Right cardiac atrium (tissue), 5 donors: ENCODE data around the gene PAMR1. TPM values are rescaled to one million over a fixed set of nuclear protein-coding genes. Genes with fewer than 3 reads are reported as not detected.

ENCODE experiments used
- ATAC-seq, 2 donors: fragments of 200-7000 bp; cut with Tn5 transposase; one replicate each; pipeline versions ENCODE4 v1.8.0 to v1.9.1; 2020; ENCODE audit warnings: moderate library complexity in 2 of 2, mild to moderate bottlenecking in 1 of 2
- DNase-seq, 3 donors: peaks; one replicate each; pipeline ENCODE4 v3.0.0-alpha.2; 2020
- H3K27ac ChIP-seq: one replicate; pipeline ENCODE4 v1.5.1; 2013; ENCODE audit warnings: mild to moderate bottlenecking, low read length, control low read depth, moderate library complexity
- H3K27me3 ChIP-seq: one replicate; pipeline ENCODE4 v1.6.1; 2013; ENCODE audit not compliant: control insufficient read depth, insufficient read depth
- H3K4me1 ChIP-seq: one replicate; pipeline ENCODE4 v1.6.1; 2013; ENCODE audit warnings: low read length; ENCODE audit not compliant: control insufficient read depth, insufficient read depth
- H3K4me3 ChIP-seq: one replicate; pipeline ENCODE4 v1.5.1; 2013; ENCODE audit warnings: low read length, control low read depth
- H3K9me3 ChIP-seq: one replicate; pipeline ENCODE4 v1.6.1; 2013; ENCODE audit warnings: low read length; ENCODE audit not compliant: control insufficient read depth
- WGBS: extraction: QIAGEN DNeasy Blood & Tissue Kit; methylation state at CpG from one replicate; pipeline ENCODE4 v1.1.7; 2013; 5-methylcytosine and 5-hydroxymethylcytosine counted together
- intact Hi-C, 4 donors: fragments of 100-400 bp; cut with DNase I; formaldehyde crosslinking; loops; one replicate each; pipeline versions ENCODE4 v1.11.0 to v1.14.0; 2022 to 2023
- polyA plus RNA-seq: library from polyadenylated mRNA; stranded (reverse); fragments of 200-250 nt; gene quantifications from one replicate; pipeline ENCODE4 v1.2.3, GENCODE V29; 2013
- total RNA-seq, 4 donors: library from RNA; stranded (reverse); fragmentation: NEBNext Ultra II Directional; extraction: Animal tissue kit (Norgen Biotek cat#: 25700); gene quantifications; one replicate each; pipeline ENCODE4 v1.2.1, GENCODE V29; 2021
- donor health status: healthy with polysubstance abuse.
- donor health status: DM: no; HTN: yes; CAD: no.
- donor health status: DM: no; HTN: no; CAD: no.
- donor health status: DM: no; HTN: yes; CAD: no; lungs with severe emphysema.
- donor health status: DM: yes; HTN: yes; CAD: no.

PAMR1 gene
- total and polyA plus RNA-seq, 5 donors: 5.7 to 23.6 (median 8.6) TPM

GRCh38 chr11:35458846-35459245 is 66.6 kb downstream of the PAMR1 start:
- Histone ChIP-seq H3K27me3 (no peaks in the 10 kb centered on the region), H3K27ac (no peak overlapping the region), H3K9me3 (no peaks in the 10 kb centered on the region), H3K4me3 (no peak overlapping the region), H3K4me1 (no peaks in the 10 kb centered on the region)
- intact Hi-C loops: no loop called here
- WGBS: 74% methylated on average over 3 of the region's 3 CpGs
- no peak for ATAC-seq
- DNase-seq: no peak

DNA sequence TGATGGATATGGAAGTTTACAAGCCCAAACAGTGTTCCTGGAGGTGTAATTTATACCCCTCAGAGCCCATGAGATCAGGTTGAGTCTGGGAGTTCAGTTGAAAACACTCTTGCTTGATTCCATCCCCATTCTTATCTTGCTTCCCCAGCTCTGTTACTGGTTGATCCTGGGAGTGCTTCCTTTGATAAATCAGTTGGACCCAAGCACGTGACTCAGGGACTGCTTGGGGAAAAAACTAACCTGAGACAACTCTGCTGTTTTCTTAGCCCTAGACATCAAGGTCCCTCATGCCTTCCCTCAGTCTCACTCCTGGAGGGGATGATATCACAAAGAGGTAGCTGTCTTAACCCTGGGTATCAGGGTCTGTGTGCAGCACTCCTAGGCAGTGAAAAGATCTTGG is 71.1 kb downstream of the PAMR1 start:
- intact Hi-C loops: no loop called here
- Histone ChIP-seq H3K4me3 (no peak overlapping the region), H3K27me3 (no peaks in the 10 kb centered on the region), H3K9me3 (no peaks in the 10 kb centered on the region), H3K4me1 (no peaks in the 10 kb centered on the region), H3K27ac (no peak overlapping the region)
- 46% methylated on average over 1 of the region's 1 CpG for WGBS
- no peak for DNase-seq
- no peak for ATAC-seq

GRCh38 chr11:35436581-35437250 is 88.7 kb downstream of the PAMR1 start:
- ATAC-seq: no peak
- Histone ChIP-seq H3K4me1 (no peaks in the 10 kb centered on the region), H3K4me3 (no peak overlapping the region), H3K27ac (no peak overlapping the region), H3K9me3 (no peaks in the 10 kb centered on the region), H3K27me3 (no peaks in the 10 kb centered on the region)
- no peak for DNase-seq
- 94% methylated on average over 2 of the region's 2 CpGs for WGBS
- intact Hi-C loops: no loop called here

- no peaks in the 10 kb centered on the region for H3K27me3 ChIP-seq
- ATAC-seq: no peak
- no peak for DNase-seq
- intact Hi-C loops: no loop called here
- no peaks in the 10 kb centered on the region for H3K9me3 ChIP-seq
- no peak overlapping the region for H3K27ac ChIP-seq
- WGBS: 65% methylated on average over 3 of the region's 3 CpGs
- no peak overlapping the region for H3K4me3 ChIP-seq
- no peaks in the 10 kb centered on the region for H3K4me1 ChIP-seq
These were observed 91.8 kb downstream of the PAMR1 start for GRCh38 chr11:35433588-35433987.

GRCh38 chr11:35432464-35432863 is 93.0 kb downstream of the PAMR1 start:
- ATAC-seq: no peak
- Histone ChIP-seq H3K4me3 (no peak overlapping the region), H3K9me3 (no peaks in the 10 kb centered on the region), H3K27me3 (no peaks in the 10 kb centered on the region), H3K27ac (no peak overlapping the region), H3K4me1 (no peaks in the 10 kb centered on the region)
- WGBS: 89% methylated on average over 14 of the region's 14 CpGs
- intact Hi-C loops: no loop called here
- DNase-seq: no peak

GRCh38 chr11:35427071-35427470 is 98.3 kb downstream of the PAMR1 start:
- ATAC-seq: peak; percentile 91 to 93
- H3K9me3 ChIP-seq: no peaks in the 10 kb centered on the region
- H3K27ac ChIP-seq: no peak overlapping the region
- intact Hi-C loops: no loop called here
- peak; percentile 37 to 77 (median 68) for DNase-seq
- no peaks in the 10 kb centered on the region for H3K27me3 ChIP-seq
- H3K4me3 ChIP-seq: no peak overlapping the region
- WGBS: 30% methylated on average over 3 of the region's 3 CpGs
- H3K4me1 ChIP-seq: no peaks in the 10 kb centered on the region

GRCh38 chr11:35426351-35426750 is 99.1 kb downstream of the PAMR1 start:
- DNase-seq: no peak

DNA sequence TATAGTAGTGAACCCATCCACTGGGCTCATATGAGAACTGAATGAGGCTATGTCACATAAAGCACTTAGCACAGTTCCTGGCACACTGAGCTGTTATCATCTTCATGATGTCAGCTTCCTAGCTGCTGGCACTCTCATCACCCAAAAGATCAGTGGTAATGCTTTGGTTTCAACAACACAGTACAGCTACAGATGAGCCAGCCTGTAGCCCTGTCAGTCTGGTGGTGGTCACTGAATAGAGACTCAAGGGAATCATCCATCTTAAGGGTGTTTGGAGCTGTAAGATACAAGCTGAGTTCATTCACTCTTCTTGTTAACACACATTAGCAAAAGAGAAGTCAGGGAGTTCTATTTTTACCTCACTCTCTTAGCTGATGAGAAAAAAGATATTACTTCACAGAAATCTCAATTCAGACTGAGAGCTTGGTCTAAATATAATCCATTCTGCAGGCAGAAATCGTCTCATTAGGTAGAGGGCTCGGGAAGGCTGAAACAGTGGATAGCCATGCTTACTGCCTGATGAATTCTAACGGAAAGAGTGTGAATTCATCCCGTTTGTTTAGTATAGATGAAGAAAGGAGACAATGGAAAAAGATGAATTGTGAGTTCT is 99.7 kb downstream of the PAMR1 start:
- ATAC-seq (no peak), DNase-seq (no peak)
- intact Hi-C loops: no loop called here
- no peak overlapping the region for H3K27ac ChIP-seq
- H3K9me3 ChIP-seq: no peaks in the 10 kb centered on the region
- H3K4me3 ChIP-seq: no peak overlapping the region
- no peaks in the 10 kb centered on the region for H3K27me3 ChIP-seq
- no peaks in the 10 kb centered on the region for H3K4me1 ChIP-seq
- WGBS: 51% methylated on average over 4 of the region's 4 CpGs

More at GRCh38 chr11:35426351-35426750, 99.1 kb downstream of the PAMR1 start:
- 49% methylated on average over 1 of the region's 1 CpG for WGBS
- no peak for ATAC-seq
- no peak overlapping the region for H3K27ac ChIP-seq
- no peak overlapping the region for H3K4me3 ChIP-seq
- H3K4me1 ChIP-seq: no peaks in the 10 kb centered on the region
- H3K9me3 ChIP-seq: no peaks in the 10 kb centered on the region
- intact Hi-C loops: no loop called here
- no peaks in the 10 kb centered on the region for H3K27me3 ChIP-seq

- ATAC-seq (no peak), DNase-seq (no peak)
- no peak overlapping the region for H3K27ac ChIP-seq
- no peaks in the 10 kb centered on the region for H3K4me1 ChIP-seq
- intact Hi-C loops: no loop called here
- 60% methylated on average over 4 of the region's 4 CpGs for WGBS
- H3K4me3 ChIP-seq: no peak overlapping the region
- no peaks in the 10 kb centered on the region for H3K27me3 ChIP-seq
- H3K9me3 ChIP-seq: no peaks in the 10 kb centered on the region
These were observed 101.1 kb downstream of the PAMR1 start for GRCh38 chr11:35424157-35424940.

DNA sequence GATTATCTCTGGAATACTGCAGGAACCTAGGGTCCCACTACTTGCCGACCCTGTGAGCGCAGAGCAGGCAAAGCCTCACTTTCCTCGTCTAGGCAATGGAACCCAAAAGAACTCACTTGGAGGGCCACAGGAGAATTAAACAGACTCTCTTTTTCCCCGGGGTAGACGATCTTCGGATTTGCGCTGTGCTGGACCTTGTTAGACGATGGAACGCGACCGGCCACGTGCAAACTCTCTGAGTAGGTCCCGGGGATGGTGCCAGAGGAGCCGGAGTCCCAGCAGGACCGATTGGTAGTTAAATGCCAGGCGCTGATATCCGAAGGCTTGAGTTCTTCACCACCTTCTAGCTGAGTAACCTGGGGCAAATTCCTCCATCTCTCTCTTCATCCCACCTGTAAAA is 105.0 kb downstream of the PAMR1 start:
- H3K4me1 ChIP-seq: no peaks in the 10 kb centered on the region
- DNase-seq: peak in 2 of 3 donors; percentile 41 to 54
- H3K27ac ChIP-seq: no peak overlapping the region
- H3K27me3 ChIP-seq: no peaks in the 10 kb centered on the region
- 26% methylated on average over 17 of the region's 17 CpGs for WGBS
- no peak for ATAC-seq
- H3K9me3 ChIP-seq: no peaks in the 10 kb centered on the region
- peak overlapping the region; percentile 59 for H3K4me3 ChIP-seq
- intact Hi-C loops: no loop called here

- peak overlapping the region; percentile 59 for H3K4me3 ChIP-seq
- 3% methylated on average over 41 of the region's 41 CpGs for WGBS
- H3K9me3 ChIP-seq: no peaks in the 10 kb centered on the region
- H3K4me1 ChIP-seq: no peaks in the 10 kb centered on the region
- ATAC-seq (peak; percentile 63 to 74), DNase-seq (peak; percentile 25 to 68 (median 64))
- H3K27ac ChIP-seq: no peak overlapping the region
- no peaks in the 10 kb centered on the region for H3K27me3 ChIP-seq
- intact Hi-C loops: no loop called here
These were observed 105.5 kb downstream of the PAMR1 start for GRCh38 chr11:35419830-35420333.
